Measurements from ENCODE around the gene MAP1LC3B. TPM values are rescaled to one million over a fixed set of nuclear protein-coding genes. Genes with fewer than 3 reads are reported as not detected.

Gene MAP1LC3B
- total and polyA plus RNA-seq, 2 experiments from 2014 or later = 43.9 to 226 TPM

GRCh38 chr16:87371261-87371866, 20.8 kb upstream of the MAP1LC3B start:
- Histone ChIP-seq H3K4me2 (ENCODE audit: unreplicated experiment) (no peak overlapping the region), H3K9me3 (ENCODE audit: low read depth) (no peaks in the 10 kb centered on the region), H3K79me2 (ENCODE audit: insufficient read depth) (peaks cover 100% of the 10 kb centered on the region), H3K4me3 (no peak overlapping the region), H3K4me1 (ENCODE audit: insufficient read depth) (peaks cover 14% of the 10 kb centered on the region), H3K27me3 (replicated peaks; ENCODE audit: insufficient read depth) (no peaks in the 10 kb centered on the region), H4K20me1 (ENCODE audit: insufficient read depth) (no peaks in the 10 kb centered on the region), H3K27ac (no peak overlapping the region), H3K9me2 (ENCODE audit: insufficient read depth) (no peaks in the 10 kb centered on the region), H3K9ac (no peak overlapping the region), H3F3A (ENCODE audit: insufficient read depth) (0 out of 2 replicates have a peak, but pooled peaks cover 3% of the 10 kb centered on the region), H2AFZ (no peak overlapping the region), H3K36me3 (ENCODE audit: low read depth) (no peaks in the 10 kb centered on the region)
- WGBS, 2 experiments (ENCODE audit: low coverage in 1 of 2, low lambda C conversion rate in 2 of 2, missing lambda C conversion rate in 2 of 2) = 82 to 87% methylated on average over 20 of the region's 20 CpGs
- DNase-seq = no peak
- in situ Hi-C loops (cut with MboI) = no loop called here
- TF ChIP-seq EZH2phosphoT487 (IDR thresholded peaks at IDR 0.05; ENCODE audit: insufficient read depth, low read depth) (no peak), EZH2 (IDR thresholded peaks at IDR 0.05; ENCODE audit: insufficient read depth, poor library complexity, severe bottlenecking) (no peak)

GRCh38 chr16:87372305-87372704, 19.8 kb upstream of the MAP1LC3B start:
- no peak for DNase-seq
- Histone ChIP-seq H3K27ac (no peak overlapping the region), H3K9me3 (ENCODE audit: low read depth) (no peaks in the 10 kb centered on the region), H3F3A (ENCODE audit: insufficient read depth) (0 out of 2 replicates have a peak, but pooled peaks cover 4% of the 10 kb centered on the region), H3K27me3 (replicated peaks; ENCODE audit: insufficient read depth) (no peaks in the 10 kb centered on the region), H3K36me3 (ENCODE audit: low read depth) (no peaks in the 10 kb centered on the region), H3K4me3 (no peak overlapping the region), H3K4me2 (ENCODE audit: unreplicated experiment) (no peak overlapping the region), H3K9me2 (ENCODE audit: insufficient read depth) (no peaks in the 10 kb centered on the region), H3K79me2 (ENCODE audit: insufficient read depth) (peaks cover 100% of the 10 kb centered on the region), H3K9ac (no peak overlapping the region), H3K4me1 (ENCODE audit: insufficient read depth) (peaks cover 15% of the 10 kb centered on the region), H4K20me1 (ENCODE audit: insufficient read depth) (no peaks in the 10 kb centered on the region), H2AFZ (no peak overlapping the region)
- WGBS, 2 experiments (ENCODE audit: low coverage in 1 of 2, low lambda C conversion rate in 2 of 2, missing lambda C conversion rate in 2 of 2) = 79 to 92% methylated on average over 4 of the region's 4 CpGs
- in situ Hi-C loops (cut with MboI) = no loop called here
- TF ChIP-seq EZH2phosphoT487 (IDR thresholded peaks at IDR 0.05; ENCODE audit: insufficient read depth, low read depth) (no peak), EZH2 (IDR thresholded peaks at IDR 0.05; ENCODE audit: insufficient read depth, poor library complexity, severe bottlenecking) (no peak)

GRCh38 chr16:87374313-87374712, 17.8 kb upstream of the MAP1LC3B start:
- Histone ChIP-seq H3K4me3 (no peak overlapping the region), H3K27ac (no peak overlapping the region), H3K9ac (no peak overlapping the region), H3K9me2 (ENCODE audit: insufficient read depth) (no peaks in the 10 kb centered on the region), H3F3A (ENCODE audit: insufficient read depth) (0 out of 2 replicates have a peak, but pooled peaks cover 4% of the 10 kb centered on the region), H3K4me1 (ENCODE audit: insufficient read depth) (peaks cover 15% of the 10 kb centered on the region), H4K20me1 (ENCODE audit: insufficient read depth) (no peaks in the 10 kb centered on the region), H3K36me3 (ENCODE audit: low read depth) (no peaks in the 10 kb centered on the region), H3K27me3 (replicated peaks; ENCODE audit: insufficient read depth) (no peaks in the 10 kb centered on the region), H3K9me3 (ENCODE audit: low read depth) (no peaks in the 10 kb centered on the region), H2AFZ (no peak overlapping the region), H3K4me2 (ENCODE audit: unreplicated experiment) (no peak overlapping the region), H3K79me2 (ENCODE audit: insufficient read depth) (peaks cover 100% of the 10 kb centered on the region)
- DNase-seq = no peak
- in situ Hi-C loops (cut with MboI) = no loop called here
- 96 to 98% methylated on average over 13 of the region's 13 CpGs for WGBS, 2 experiments (ENCODE audit: low coverage in 1 of 2, low lambda C conversion rate in 2 of 2, missing lambda C conversion rate in 2 of 2)
- TF ChIP-seq EZH2phosphoT487 (IDR thresholded peaks at IDR 0.05; ENCODE audit: insufficient read depth, low read depth) = no peak
- TF ChIP-seq EZH2 (IDR thresholded peaks at IDR 0.05; ENCODE audit: insufficient read depth, poor library complexity, severe bottlenecking) = no peak

GRCh38 chr16:87375426-87376135, 16.6 kb upstream of the MAP1LC3B start:
- H3K9ac ChIP-seq = peak overlapping the region; percentile 64
- no peaks in the 10 kb centered on the region for H3K9me3 ChIP-seq (ENCODE audit: low read depth)
- in situ Hi-C loops (cut with MboI) = no loop called here
- no peaks in the 10 kb centered on the region; the same call in 1 of the 2 replicates for H4K20me1 ChIP-seq (ENCODE audit: insufficient read depth)
- H3K79me2 ChIP-seq (ENCODE audit: insufficient read depth) = peaks cover 100% of the 10 kb centered on the region
- peaks cover 18% of the 10 kb centered on the region for H3K4me1 ChIP-seq (ENCODE audit: insufficient read depth)
- H3K9me2 ChIP-seq (ENCODE audit: insufficient read depth) = no peaks in the 10 kb centered on the region
- no peaks in the 10 kb centered on the region for H3K27me3 ChIP-seq (replicated peaks; ENCODE audit: insufficient read depth)
- TF ChIP-seq EZH2phosphoT487 (IDR thresholded peaks at IDR 0.05; ENCODE audit: insufficient read depth, low read depth) (no peak), EZH2 (IDR thresholded peaks at IDR 0.05; ENCODE audit: insufficient read depth, poor library complexity, severe bottlenecking) (no peak)
- no peaks in the 10 kb centered on the region for H3K36me3 ChIP-seq (ENCODE audit: low read depth)
- H3K4me3 ChIP-seq = peak overlapping the region; percentile 24; the same call in 1 of the 2 replicates
- peak overlapping the region; percentile 69 for H3K4me2 ChIP-seq (ENCODE audit: unreplicated experiment)
- no peak overlapping the region for H2AFZ ChIP-seq
- peak; percentile 71 for DNase-seq
- H3K27ac ChIP-seq = peak overlapping the region; percentile 61
- peaks cover 7% of the 10 kb centered on the region for H3F3A ChIP-seq (ENCODE audit: insufficient read depth)
- 57% methylated on average over 8 to 9 of the region's 9 CpGs for WGBS, 2 experiments (ENCODE audit: low coverage in 1 of 2, low lambda C conversion rate in 2 of 2, missing lambda C conversion rate in 2 of 2)

Measured in GM23248 (cell line).